Stomach (tissue), 9 donors: Measurements from ENCODE around the gene PEPD. TPM values are rescaled to one million over a fixed set of nuclear protein-coding genes. Genes with fewer than 3 reads are reported as not detected.

Experiments
- DNase-seq, 2 donors: peaks; one replicate each; pipeline versions ENCODE4 v3.0.0 to v3.0.0-alpha.2; 2013 to 2019
- H3K27ac ChIP-seq, 5 donors: fragments of 200-600 bp in 4 of 5; sonication (generic) in 4 of 5; one replicate each; pipeline ENCODE4 v1.5.1; 2013 to 2019; ENCODE audit warnings: mild to moderate bottlenecking in 1 of 5, moderate library complexity in 1 of 5
- H3K27me3 ChIP-seq, 3 donors: fragments of 200-600 bp; sonication (generic); one replicate each; pipeline ENCODE4 v1.5.1; 2017 to 2019; ENCODE audit warnings: mixed run types in 1 of 3
- H3K36me3 ChIP-seq, 4 donors: fragments of 200-600 bp; sonication (generic); 1 replicate in 3 of 4; 2 replicates in 1 of 4; pipeline ENCODE4 v1.5.1; 2016 to 2019
- H3K4me1 ChIP-seq, 4 donors: fragments of 200-600 bp; sonication (generic); one replicate each; pipeline ENCODE4 v1.5.1; 2016 to 2019
- H3K4me3 ChIP-seq, 4 donors: fragments of 200-600 bp; sonication (generic) in 3 of 4; one replicate each; pipeline ENCODE4 v1.5.1; 2016 to 2019; ENCODE audit warnings: mild to moderate bottlenecking in 1 of 4
- H3K9me3 ChIP-seq, 4 donors: fragments of 200-600 bp; sonication (generic); one replicate each; pipeline ENCODE4 v1.5.1; 2016 to 2019
- EP300 ChIP-seq: sonication (generic); formaldehyde crosslinking; IDR thresholded peaks from one replicate; pipeline ENCODE4 v1.6.1; 2017; ENCODE audit warnings: antibody characterized with exemption
- POLR2A ChIP-seq, 4 donors: fragments of 450-650 bp; IDR thresholded peaks; one replicate each; pipeline ENCODE4 v1.6.1; 2016; ENCODE audit warnings: antibody characterized with exemption in 4 of 4, control low read depth in 2 of 4, mild to moderate bottlenecking in 1 of 4, moderate library complexity in 1 of 4
- POLR2AphosphoS5 ChIP-seq, 3 donors: sonication (generic); formaldehyde crosslinking; IDR thresholded peaks; one replicate each; pipeline ENCODE4 v1.6.1; 2016; ENCODE audit warnings: antibody characterized with exemption in 3 of 3
- WGBS, 5 donors: extraction: QIAGEN DNeasy Blood & Tissue Kit in 3 of 5; methylation state at CpG; one replicate each; pipeline versions ENCODE4 v1.1.5 to v1.1.7; 2013 to 2018; 5-methylcytosine and 5-hydroxymethylcytosine counted together
- intact Hi-C: fragments of 100-400 bp; cut with DNase I; formaldehyde crosslinking; loops from one replicate; pipeline ENCODE4 v1.15.1; 2023; ENCODE audit warnings: low total_unique reads
- polyA plus RNA-seq, 3 donors: library from polyadenylated mRNA; stranded (reverse); fragments of 200-250 nt; gene quantifications; one replicate each; pipeline ENCODE4 v1.2.3, GENCODE V29; 2013
- total RNA-seq, 5 donors: library from RNA; depleted of rRNA; stranded (reverse); fragments of >200 nt; gene quantifications; one replicate each; pipeline versions ENCODE4 v1.1.0 to v1.2.3, GENCODE V29; 2014 to 2016
- TF ChIP-seq, protein P1 (sequence below), 7 experiments: fragments of 450-650 bp in 4 of 7; fragments of 200-600 bp in 3 of 7; sonication (generic) in 3 of 7; IDR thresholded peaks; one replicate each; pipeline ENCODE4 v1.5.1; 2016 to 2019; ENCODE audit warnings: antibody characterized with exemption in 7 of 7, control low read depth in 2 of 7, mild to moderate bottlenecking in 1 of 7
- donor health status: healthy with polysubstance abuse.
- donor health status: Bipolar disorder and iron deficiency.
- donor health status: healthy.

Gene PEPD
- total and polyA plus RNA-seq, 8 donors, result 8.8 to 99.4 (median 42.7) TPM

DNA sequence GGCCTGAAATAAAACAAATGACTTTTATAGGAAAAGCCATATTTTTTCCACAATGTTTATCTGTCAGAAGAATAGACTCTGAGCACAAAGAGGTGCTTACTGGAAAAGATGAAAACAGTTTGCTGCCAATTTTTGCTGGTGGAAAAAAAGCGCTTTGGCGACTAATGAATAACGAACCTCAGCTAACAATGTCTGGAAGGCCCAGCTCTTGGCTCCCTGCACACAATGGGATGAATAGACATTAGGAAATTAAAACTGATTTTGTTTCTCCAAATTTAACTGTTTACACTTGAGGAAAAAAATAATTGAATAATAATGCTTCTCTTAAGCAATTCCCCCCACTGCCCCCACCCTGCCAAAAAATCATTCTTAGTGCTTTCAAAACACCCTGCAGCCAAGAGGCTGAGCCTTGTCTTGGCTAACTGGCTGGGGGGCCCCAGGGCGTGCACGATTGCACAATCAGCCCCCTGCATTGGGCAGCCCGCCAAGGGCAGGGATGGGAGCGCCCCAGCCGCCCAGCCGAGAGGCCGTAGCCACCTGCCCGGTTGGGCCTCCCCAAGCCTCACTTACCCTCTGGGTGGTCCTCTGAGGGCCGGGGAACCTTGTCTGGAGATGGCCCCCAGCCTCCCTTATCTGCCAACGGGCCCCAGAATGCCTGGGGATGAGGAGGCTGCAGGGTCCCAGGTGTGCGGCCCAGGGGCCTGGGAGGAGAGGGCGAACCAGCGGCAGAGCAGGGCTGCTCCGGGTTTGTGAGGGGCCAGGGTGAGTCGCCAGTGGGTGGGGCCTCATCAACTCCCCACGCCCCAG is 131.3 kb downstream of the PEPD start:
- no peaks in the 10 kb centered on the region for H3K9me3 ChIP-seq
- TF ChIP-seq, protein P1, sequence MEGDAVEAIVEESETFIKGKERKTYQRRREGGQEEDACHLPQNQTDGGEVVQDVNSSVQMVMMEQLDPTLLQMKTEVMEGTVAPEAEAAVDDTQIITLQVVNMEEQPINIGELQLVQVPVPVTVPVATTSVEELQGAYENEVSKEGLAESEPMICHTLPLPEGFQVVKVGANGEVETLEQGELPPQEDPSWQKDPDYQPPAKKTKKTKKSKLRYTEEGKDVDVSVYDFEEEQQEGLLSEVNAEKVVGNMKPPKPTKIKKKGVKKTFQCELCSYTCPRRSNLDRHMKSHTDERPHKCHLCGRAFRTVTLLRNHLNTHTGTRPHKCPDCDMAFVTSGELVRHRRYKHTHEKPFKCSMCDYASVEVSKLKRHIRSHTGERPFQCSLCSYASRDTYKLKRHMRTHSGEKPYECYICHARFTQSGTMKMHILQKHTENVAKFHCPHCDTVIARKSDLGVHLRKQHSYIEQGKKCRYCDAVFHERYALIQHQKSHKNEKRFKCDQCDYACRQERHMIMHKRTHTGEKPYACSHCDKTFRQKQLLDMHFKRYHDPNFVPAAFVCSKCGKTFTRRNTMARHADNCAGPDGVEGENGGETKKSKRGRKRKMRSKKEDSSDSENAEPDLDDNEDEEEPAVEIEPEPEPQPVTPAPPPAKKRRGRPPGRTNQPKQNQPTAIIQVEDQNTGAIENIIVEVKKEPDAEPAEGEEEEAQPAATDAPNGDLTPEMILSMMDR (IDR thresholded peaks at IDR 0.05), result no peak
- TF ChIP-seq POLR2AphosphoS5 (IDR thresholded peaks at IDR 0.05), result peak in 1 of 3 donors; percentile 3
- no peak for TF ChIP-seq EP300
- no peak for TF ChIP-seq POLR2A (IDR thresholded peaks at IDR 0.05)
- H3K4me3 ChIP-seq, result no peak overlapping the region
- intact Hi-C loops, result loop anchor here (10.0 kb wide), 1 partner anchor 76 kb away; no protein-coding TSS in a partner anchor
- H3K4me1 ChIP-seq, result peaks cover 46 to 77% (median 75%) of the 10 kb centered on the region in 4 donors
- H3K36me3 ChIP-seq, result peaks cover 9 to 37% (median 26%) of the 10 kb centered on the region in 4 donors
- 43 to 57% (median 54%) methylated on average over 8 to 19 of the region's 19 CpGs for WGBS, 5 donors
- peak in 1 of 2 donors; percentile 84 for DNase-seq
- peak overlapping the region in 4 of 5 donors; percentile 35 to 73 (median 51) for H3K27ac ChIP-seq
- no peaks in the 10 kb centered on the region for H3K27me3 ChIP-seq

DNA sequence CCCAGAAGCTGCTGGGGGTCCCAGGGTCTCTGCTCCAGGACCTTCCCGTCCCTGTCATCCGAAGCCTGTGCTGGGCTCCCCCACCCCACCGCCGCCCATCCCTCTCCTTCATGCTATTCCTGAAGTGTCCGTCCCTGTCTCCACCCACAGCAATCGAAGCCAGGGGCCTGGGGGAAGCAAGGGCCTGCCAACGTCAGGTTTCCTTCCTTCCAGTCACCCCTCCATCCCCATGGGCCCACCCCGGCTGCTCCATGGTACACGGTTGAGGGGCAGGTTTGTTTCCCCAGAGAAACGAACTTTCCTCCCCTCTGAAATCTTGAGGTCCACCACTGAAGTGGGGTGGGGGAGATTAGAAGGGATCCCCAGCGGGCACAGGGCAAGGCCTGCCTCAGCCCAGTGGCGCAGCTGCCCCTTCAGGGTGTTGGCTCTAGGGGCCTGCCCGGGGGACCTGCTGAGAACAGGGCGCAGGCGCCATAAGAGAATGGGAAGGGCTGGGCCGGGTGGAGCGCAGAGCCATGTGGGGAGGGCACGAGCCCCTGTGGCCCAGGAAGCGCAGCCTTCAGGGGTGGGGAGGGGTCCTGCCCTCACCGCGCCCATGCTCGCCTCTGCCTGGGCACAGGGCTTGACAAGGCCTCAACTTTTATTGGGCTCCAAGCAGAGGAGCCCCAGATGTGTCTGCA is 132.0 kb downstream of the PEPD start:
- DNase-seq, result peak in 1 of 2 donors; percentile 70

DNA sequence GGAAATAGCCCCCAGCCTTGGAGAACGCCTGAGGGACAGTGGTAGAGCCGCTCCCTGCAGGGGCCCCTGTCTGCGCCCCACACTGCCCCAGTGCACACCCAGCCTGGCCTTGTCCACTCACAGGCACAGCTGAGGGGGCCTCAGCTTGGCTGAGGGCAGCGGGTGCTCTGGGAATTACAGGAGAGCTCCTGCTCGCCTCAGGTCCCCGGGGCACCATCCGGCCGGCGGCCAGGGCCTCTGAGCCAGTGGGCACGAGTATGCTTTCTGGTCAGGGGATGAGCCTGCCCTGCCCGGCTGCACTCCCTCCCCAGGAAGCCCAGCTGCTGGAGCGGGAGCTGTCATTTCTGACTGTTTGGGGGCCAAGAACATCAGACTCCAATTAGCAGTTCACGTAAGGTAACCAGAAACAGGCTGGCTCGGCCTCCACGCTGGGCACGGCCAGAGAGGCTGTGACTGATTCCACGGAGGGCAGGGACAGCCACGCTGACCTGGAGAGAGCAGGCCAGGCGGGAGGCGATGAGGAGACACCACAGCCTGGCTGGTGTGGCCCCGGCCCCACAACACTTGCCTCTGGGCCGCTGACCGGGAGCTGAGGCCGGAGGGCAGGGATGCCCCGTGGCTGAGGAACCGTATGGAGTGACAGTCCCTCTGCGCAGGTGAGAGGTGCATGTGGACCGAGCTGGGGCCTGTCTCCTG is 132.7 kb downstream of the PEPD start:
- intact Hi-C loops, result no loop called here
- Histone ChIP-seq H3K27me3 (no peaks in the 10 kb centered on the region), H3K36me3 (peaks cover 9 to 40% (median 26%) of the 10 kb centered on the region in 4 donors), H3K9me3 (no peaks in the 10 kb centered on the region), H3K27ac (peak overlapping the region in 4 of 5 donors; percentile 35 to 73 (median 51)), H3K4me3 (no peak overlapping the region), H3K4me1 (peaks cover 35 to 63% (median 60%) of the 10 kb centered on the region in 4 donors)
- DNase-seq, result peak in 1 of 2 donors; percentile 16
- WGBS, 5 donors, result 76 to 89% (median 83%) methylated on average over 13 to 28 of the region's 28 CpGs
- TF ChIP-seq POLR2AphosphoS5 (IDR thresholded peaks at IDR 0.05) (no peak), EP300 (no peak), POLR2A (IDR thresholded peaks at IDR 0.05) (no peak)
- TF ChIP-seq, protein P1 (IDR thresholded peaks at IDR 0.05), result no peak

More for the DNA sequence above, 132.0 kb downstream of the PEPD start:
- peaks cover 9 to 37% (median 26%) of the 10 kb centered on the region in 4 donors for H3K36me3 ChIP-seq
- no peak overlapping the region for H3K4me3 ChIP-seq
- peak overlapping the region; percentile 1 to 73 (median 38) for H3K27ac ChIP-seq
- H3K27me3 ChIP-seq, result no peaks in the 10 kb centered on the region
- TF ChIP-seq EP300, result no peak
- TF ChIP-seq, protein P1 (IDR thresholded peaks at IDR 0.05), result no peak
- no peak for TF ChIP-seq POLR2AphosphoS5 (IDR thresholded peaks at IDR 0.05)
- TF ChIP-seq POLR2A (IDR thresholded peaks at IDR 0.05), result no peak
- no peaks in the 10 kb centered on the region for H3K9me3 ChIP-seq
- WGBS, 5 donors, result 65 to 78% (median 76%) methylated on average over 22 of the region's 22 CpGs
- peaks cover 41 to 70% (median 67%) of the 10 kb centered on the region in 4 donors for H3K4me1 ChIP-seq
- intact Hi-C loops, result loop anchor here (10.0 kb wide), 1 partner anchor 75 kb away; no protein-coding TSS in a partner anchor
